Liver (tissue), 9 donors: ENCODE data around the gene FIS1. TPM values are rescaled to one million over a fixed set of nuclear protein-coding genes. Genes with fewer than 3 reads are reported as not detected.

ENCODE experiments used
- DNase-seq: peaks from one replicate; pipeline ENCODE4 v3.0.0-alpha.2; 2017; ENCODE audit warnings: low spot score
- H3K27ac ChIP-seq, 2 donors: one replicate each; pipeline ENCODE4 v1.7.0; 2013; ENCODE audit warnings: inconsistent platforms in 2 of 2, low read length in 2 of 2, control low read depth in 1 of 2, low read depth in 1 of 2, mild to moderate bottlenecking in 1 of 2
- H3K27me3 ChIP-seq, 4 donors: one replicate each; pipeline versions ENCODE4 v1.6.1 to v1.7.0; 2013; ENCODE audit warnings: low read length in 3 of 4, inconsistent platforms in 1 of 4, mild to moderate bottlenecking in 1 of 4, moderate library complexity in 1 of 4; ENCODE audit not compliant: control insufficient read depth in 4 of 4, insufficient read depth in 4 of 4
- H3K36me3 ChIP-seq, 4 donors: one replicate each; pipeline versions ENCODE4 v1.6.1 to v1.7.0; 2013; ENCODE audit warnings: low read length in 3 of 4, mild to moderate bottlenecking in 3 of 4, low read depth in 1 of 4, moderate library complexity in 1 of 4; ENCODE audit not compliant: control insufficient read depth in 4 of 4, insufficient read depth in 3 of 4
- H3K4me1 ChIP-seq, 4 donors: one replicate each; pipeline versions ENCODE4 v1.6.1 to v1.7.0; 2013; ENCODE audit warnings: low read length in 3 of 4, mild to moderate bottlenecking in 3 of 4, moderate library complexity in 1 of 4; ENCODE audit not compliant: control insufficient read depth in 4 of 4, insufficient read depth in 4 of 4
- H3K4me3 ChIP-seq, 3 donors: one replicate each; pipeline versions ENCODE4 v1.6.1 to v1.7.0; 2013; ENCODE audit warnings: low read length in 3 of 3, control low read depth in 1 of 3, low read depth in 1 of 3, mild to moderate bottlenecking in 1 of 3
- H3K9ac ChIP-seq, 2 donors: one replicate each; pipeline ENCODE4 v1.7.0; 2013; ENCODE audit warnings: low read length in 2 of 2, mild to moderate bottlenecking in 2 of 2, moderate library complexity in 2 of 2, control low read depth in 1 of 2, low read depth in 1 of 2
- H3K9me3 ChIP-seq, 4 donors: one replicate each; pipeline versions ENCODE4 v1.6.1 to v1.7.0; 2013; ENCODE audit warnings: low read length in 3 of 4; ENCODE audit not compliant: control insufficient read depth in 4 of 4
- CTCF ChIP-seq: fragments of 150-350 bp; IDR thresholded peaks from 2 replicates; pipeline ENCODE4 v1.5.1; 2017; ENCODE audit warnings: improper control_type of control experiment, low read depth, low read length; ENCODE audit not compliant: missing input control
- EGR1 ChIP-seq, 2 donors: IDR thresholded peaks; 2 replicates each; pipeline ENCODE4 v1.6.1; 2016 to 2018; ENCODE audit warnings: antibody characterized with exemption in 2 of 2, low read depth in 2 of 2
- FOXA1 ChIP-seq: IDR thresholded peaks from 2 replicates; pipeline ENCODE4 v1.6.1; 2016; ENCODE audit warnings: antibody characterized with exemption
- FOXA2 ChIP-seq: IDR thresholded peaks from 2 replicates; pipeline ENCODE4 v1.6.1; 2016; ENCODE audit warnings: antibody characterized with exemption
- GABPA ChIP-seq, 2 donors: IDR thresholded peaks in 1 of 2; conservative IDR thresholded peaks in 1 of 2; 2 replicates each; pipeline ENCODE4 v1.6.1; 2016; ENCODE audit warnings: antibody characterized with exemption in 2 of 2, mild to moderate bottlenecking in 1 of 2, moderate library complexity in 1 of 2
- HNF4A ChIP-seq, 2 donors: conservative IDR thresholded peaks; 2 replicates each; pipeline ENCODE4 v1.6.1; 2016; ENCODE audit warnings: antibody characterized with exemption in 2 of 2, mild to moderate bottlenecking in 2 of 2
- HNF4G ChIP-seq: IDR thresholded peaks from 2 replicates; pipeline ENCODE4 v1.6.1; 2016; ENCODE audit warnings: antibody characterized with exemption
- JUND ChIP-seq, 2 donors: IDR thresholded peaks; 2 replicates each; pipeline ENCODE4 v1.6.1; 2016; ENCODE audit warnings: antibody characterized with exemption in 2 of 2
- MAX ChIP-seq: IDR thresholded peaks from 2 replicates; pipeline ENCODE4 v1.6.1; 2016; ENCODE audit warnings: antibody characterized with exemption
- NR2F2 ChIP-seq: IDR thresholded peaks from 2 replicates; pipeline ENCODE4 v1.6.1; 2016; ENCODE audit warnings: antibody characterized with exemption
- RAD21 ChIP-seq, 2 donors: IDR thresholded peaks; 2 replicates each; pipeline ENCODE4 v1.6.1; 2016; ENCODE audit warnings: antibody characterized with exemption in 2 of 2, mild to moderate bottlenecking in 2 of 2
- REST ChIP-seq: IDR thresholded peaks from 2 replicates; pipeline ENCODE4 v1.6.1; 2016; ENCODE audit warnings: antibody characterized with exemption, mild to moderate bottlenecking
- RXRA ChIP-seq, 2 donors: IDR thresholded peaks; 2 replicates each; pipeline ENCODE4 v1.6.1; 2017 to 2018; ENCODE audit warnings: antibody characterized with exemption in 2 of 2, mild to moderate bottlenecking in 1 of 2
- SP1 ChIP-seq: IDR thresholded peaks from 2 replicates; pipeline ENCODE4 v1.6.1; 2018; ENCODE audit warnings: antibody characterized with exemption, mild to moderate bottlenecking
- TAF1 ChIP-seq: conservative IDR thresholded peaks from 2 replicates; pipeline ENCODE4 v1.6.1; 2016; ENCODE audit warnings: antibody characterized with exemption, mild to moderate bottlenecking
- YY1 ChIP-seq: IDR thresholded peaks from 2 replicates; pipeline ENCODE4 v1.6.1; 2016; ENCODE audit warnings: antibody characterized with exemption, mild to moderate bottlenecking
- ZBTB33 ChIP-seq: IDR thresholded peaks from 2 replicates; pipeline ENCODE4 v1.6.1; 2016; ENCODE audit warnings: antibody characterized with exemption
- WGBS: extraction: QIAGEN DNeasy Blood & Tissue Kit; methylation state at CpG from one replicate; pipeline ENCODE4 v1.1.7; 2013; 5-methylcytosine and 5-hydroxymethylcytosine counted together
- polyA plus RNA-seq, 2 donors: library from polyadenylated mRNA; stranded (reverse) in 1 of 2; unstranded in 1 of 2; fragments of 200-250 nt in 1 of 2; fragments of >200 nt in 1 of 2; fragmentation: Nextera tagmentation in 1 of 2; extraction: Ambion mirVana in 1 of 2; gene quantifications; one replicate each; pipeline versions ENCODE4 v1.2.1 to v1.2.3, GENCODE V29; 2013 to 2015
- total RNA-seq, 2 donors: library from RNA; depleted of rRNA; stranded (reverse); fragments of >200 nt; gene quantifications; one replicate each; pipeline ENCODE4 v1.2.3, GENCODE V29; 2014
- TF ChIP-seq, protein P1 (sequence below): IDR thresholded peaks from 2 replicates; pipeline ENCODE4 v1.6.1; 2016; ENCODE audit warnings: antibody characterized with exemption
- donor health status: healthy.
- donor health status: healthy.
- donor health status: healthy.
- donor health status: healthy.
- donor health status: healthy.

The FIS1 gene
- total and polyA plus RNA-seq, 4 donors = 112 to 192 (median 155) TPM

GRCh38 chr7:101241015-101241363, 3.9 kb downstream of the FIS1 start:
- peaks cover 11 to 57% (median 37%) of the 10 kb centered on the region in 4 donors for H3K4me1 ChIP-seq
- TF ChIP-seq EGR1 (IDR thresholded peaks at IDR 0.05; ENCODE audit: low read depth in 2 of 2) = no peak
- TF ChIP-seq NR2F2 = no peak
- no peak for TF ChIP-seq YY1
- TF ChIP-seq RXRA (IDR thresholded peaks at IDR 0.05) = no peak
- TF ChIP-seq SP1 = no peak
- no peak for TF ChIP-seq RAD21 (IDR thresholded peaks at IDR 0.05)
- no peak for TF ChIP-seq FOXA1
- no peak for TF ChIP-seq HNF4G
- TF ChIP-seq, protein P1, sequence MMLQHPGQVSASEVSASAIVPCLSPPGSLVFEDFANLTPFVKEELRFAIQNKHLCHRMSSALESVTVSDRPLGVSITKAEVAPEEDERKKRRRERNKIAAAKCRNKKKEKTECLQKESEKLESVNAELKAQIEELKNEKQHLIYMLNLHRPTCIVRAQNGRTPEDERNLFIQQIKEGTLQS = no peak
- no peak for TF ChIP-seq ZBTB33
- no peak for TF ChIP-seq TAF1
- no peak for TF ChIP-seq MAX
- no peak for TF ChIP-seq FOXA2
- no peak for TF ChIP-seq JUND (IDR thresholded peaks at IDR 0.05)
- no peak for TF ChIP-seq GABPA (IDR thresholded peaks at IDR 0.05 in 1 of 2, conservative IDR thresholded peaks at IDR 0.05 in 1 of 2)
- no peak for TF ChIP-seq REST
- TF ChIP-seq CTCF = no peak
- no peak for TF ChIP-seq HNF4A (conservative IDR thresholded peaks at IDR 0.05)
- H3K4me3 ChIP-seq = no peak overlapping the region
- H3K9ac ChIP-seq = no peak overlapping the region
- 91% methylated on average over 12 of the region's 12 CpGs for WGBS
- no peaks in the 10 kb centered on the region for H3K9me3 ChIP-seq
- peaks cover 0 to 6% (median 4%) of the 10 kb centered on the region in 4 donors for H3K36me3 ChIP-seq
- no peak overlapping the region for H3K27ac ChIP-seq
- DNase-seq = no peak
- H3K27me3 ChIP-seq = no peaks in the 10 kb centered on the region
